Measurements from ENCODE around the gene NSUN2.

- TF ChIP-seq EZH2 (IDR thresholded peaks at IDR 0.05; ENCODE audit: low read depth, unreplicated experiment) (no peak), EZH2phosphoT487 (IDR thresholded peaks at IDR 0.05; ENCODE audit: unreplicated experiment) (no peak), POLR2AphosphoS5 (IDR thresholded peaks at IDR 0.05; ENCODE audit: low read depth) (no peak), NANOG (IDR thresholded peaks at IDR 0.05; ENCODE audit: borderline replicate concordance) (no peak), JUNB (IDR thresholded peaks at IDR 0.05; ENCODE audit: unreplicated experiment) (no peak), ZNF462 (CRISPR knock-in tag; IDR thresholded peaks at IDR 0.05) (no peak)
- TF ChIP-seq, protein P1, sequence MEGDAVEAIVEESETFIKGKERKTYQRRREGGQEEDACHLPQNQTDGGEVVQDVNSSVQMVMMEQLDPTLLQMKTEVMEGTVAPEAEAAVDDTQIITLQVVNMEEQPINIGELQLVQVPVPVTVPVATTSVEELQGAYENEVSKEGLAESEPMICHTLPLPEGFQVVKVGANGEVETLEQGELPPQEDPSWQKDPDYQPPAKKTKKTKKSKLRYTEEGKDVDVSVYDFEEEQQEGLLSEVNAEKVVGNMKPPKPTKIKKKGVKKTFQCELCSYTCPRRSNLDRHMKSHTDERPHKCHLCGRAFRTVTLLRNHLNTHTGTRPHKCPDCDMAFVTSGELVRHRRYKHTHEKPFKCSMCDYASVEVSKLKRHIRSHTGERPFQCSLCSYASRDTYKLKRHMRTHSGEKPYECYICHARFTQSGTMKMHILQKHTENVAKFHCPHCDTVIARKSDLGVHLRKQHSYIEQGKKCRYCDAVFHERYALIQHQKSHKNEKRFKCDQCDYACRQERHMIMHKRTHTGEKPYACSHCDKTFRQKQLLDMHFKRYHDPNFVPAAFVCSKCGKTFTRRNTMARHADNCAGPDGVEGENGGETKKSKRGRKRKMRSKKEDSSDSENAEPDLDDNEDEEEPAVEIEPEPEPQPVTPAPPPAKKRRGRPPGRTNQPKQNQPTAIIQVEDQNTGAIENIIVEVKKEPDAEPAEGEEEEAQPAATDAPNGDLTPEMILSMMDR (conservative IDR thresholded peaks at IDR 0.05; ENCODE audit: low read depth in 2 of 2), result no peak
- TF ChIP-seq, protein P2, sequence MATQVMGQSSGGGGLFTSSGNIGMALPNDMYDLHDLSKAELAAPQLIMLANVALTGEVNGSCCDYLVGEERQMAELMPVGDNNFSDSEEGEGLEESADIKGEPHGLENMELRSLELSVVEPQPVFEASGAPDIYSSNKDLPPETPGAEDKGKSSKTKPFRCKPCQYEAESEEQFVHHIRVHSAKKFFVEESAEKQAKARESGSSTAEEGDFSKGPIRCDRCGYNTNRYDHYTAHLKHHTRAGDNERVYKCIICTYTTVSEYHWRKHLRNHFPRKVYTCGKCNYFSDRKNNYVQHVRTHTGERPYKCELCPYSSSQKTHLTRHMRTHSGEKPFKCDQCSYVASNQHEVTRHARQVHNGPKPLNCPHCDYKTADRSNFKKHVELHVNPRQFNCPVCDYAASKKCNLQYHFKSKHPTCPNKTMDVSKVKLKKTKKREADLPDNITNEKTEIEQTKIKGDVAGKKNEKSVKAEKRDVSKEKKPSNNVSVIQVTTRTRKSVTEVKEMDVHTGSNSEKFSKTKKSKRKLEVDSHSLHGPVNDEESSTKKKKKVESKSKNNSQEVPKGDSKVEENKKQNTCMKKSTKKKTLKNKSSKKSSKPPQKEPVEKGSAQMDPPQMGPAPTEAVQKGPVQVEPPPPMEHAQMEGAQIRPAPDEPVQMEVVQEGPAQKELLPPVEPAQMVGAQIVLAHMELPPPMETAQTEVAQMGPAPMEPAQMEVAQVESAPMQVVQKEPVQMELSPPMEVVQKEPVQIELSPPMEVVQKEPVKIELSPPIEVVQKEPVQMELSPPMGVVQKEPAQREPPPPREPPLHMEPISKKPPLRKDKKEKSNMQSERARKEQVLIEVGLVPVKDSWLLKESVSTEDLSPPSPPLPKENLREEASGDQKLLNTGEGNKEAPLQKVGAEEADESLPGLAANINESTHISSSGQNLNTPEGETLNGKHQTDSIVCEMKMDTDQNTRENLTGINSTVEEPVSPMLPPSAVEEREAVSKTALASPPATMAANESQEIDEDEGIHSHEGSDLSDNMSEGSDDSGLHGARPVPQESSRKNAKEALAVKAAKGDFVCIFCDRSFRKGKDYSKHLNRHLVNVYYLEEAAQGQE (IDR thresholded peaks at IDR 0.05; ENCODE audit: unreplicated experiment), result no peak
These were observed 1.4 kb downstream of the NSUN2 start for GRCh38 chr5:6631441-6631840.
